CD14-positive monocyte (primary cell): ENCODE results near the gene NRROS. TPM values are rescaled to one million over a fixed set of nuclear protein-coding genes. Genes with fewer than 3 reads are reported as not detected.

ENCODE experiments used
- DNase-seq, 3 donors: peaks; one replicate each; pipeline ENCODE4 v3.0.0-alpha.2; 2011 to 2022
- H2AFZ ChIP-seq: 2 replicates; pipeline ENCODE4 v1.6.0; 2012; ENCODE audit warnings: mild to moderate bottlenecking, low read depth, low read length, inconsistent platforms; ENCODE audit not compliant: insufficient read depth, poor library complexity, severe bottlenecking
- H3K27ac ChIP-seq, 2 donors: 1 replicate in 1 of 2; 2 replicates in 1 of 2; pipeline ENCODE4 v1.5.1; 2012 to 2013; ENCODE audit warnings: low read length in 2 of 2, control low read depth in 1 of 2, inconsistent platforms in 1 of 2, low read depth in 1 of 2, mild to moderate bottlenecking in 1 of 2
- H3K27me3 ChIP-seq, 2 donors: one replicate each; pipeline versions ENCODE4 v1.6.0 to v1.6.1; 2011 to 2013; ENCODE audit warnings: low read length in 2 of 2; ENCODE audit not compliant: control insufficient read depth in 2 of 2, insufficient read depth in 2 of 2
- H3K36me3 ChIP-seq, 2 donors: replicated peaks in 1 of 2; 1 replicate in 1 of 2; 2 replicates in 1 of 2; pipeline versions ENCODE4 v1.5.1 to v1.6.1; 2012 to 2013; ENCODE audit warnings: low read length in 2 of 2, control low read depth in 1 of 2, inconsistent platforms in 1 of 2, mild to moderate bottlenecking in 1 of 2; ENCODE audit not compliant: insufficient read depth in 2 of 2, control insufficient read depth in 1 of 2
- H3K4me1 ChIP-seq, 2 donors: 1 replicate in 1 of 2; 2 replicates in 1 of 2; pipeline versions ENCODE4 v1.5.1 to v1.6.1; 2012 to 2013; ENCODE audit warnings: low read length in 2 of 2, control low read depth in 1 of 2, inconsistent platforms in 1 of 2, mild to moderate bottlenecking in 1 of 2, moderate library complexity in 1 of 2; ENCODE audit not compliant: insufficient read depth in 2 of 2, control insufficient read depth in 1 of 2
- H3K4me2 ChIP-seq: replicated peaks from 2 replicates; pipeline ENCODE3; 2012; ENCODE audit warnings: low read length, moderate library complexity, mild to moderate bottlenecking; ENCODE audit not compliant: poor library complexity, severe bottlenecking; ENCODE audit errors: extremely low read depth
- H3K4me3 ChIP-seq, 3 experiments: fragments of 200-600 bp in 1 of 3; sonication (generic) in 1 of 3; replicated peaks in 1 of 3; 1 replicate in 2 of 3; 2 replicates in 1 of 3; pipeline ENCODE4 v1.5.1; 2011 to 2013; ENCODE audit warnings: low read length in 3 of 3, mild to moderate bottlenecking in 3 of 3, control low read depth in 2 of 3, low read depth in 2 of 3, inconsistent platforms in 1 of 3, moderate library complexity in 1 of 3
- H3K79me2 ChIP-seq: 2 replicates; pipeline ENCODE4 v1.6.0; 2012; ENCODE audit warnings: mild to moderate bottlenecking, control low read depth, inconsistent platforms, low read length, moderate library complexity; ENCODE audit not compliant: insufficient read depth
- H3K9ac ChIP-seq: 2 replicates; pipeline ENCODE4 v1.6.0; 2017; ENCODE audit warnings: low read length, mild to moderate bottlenecking; ENCODE audit not compliant: insufficient read depth, poor library complexity, severe bottlenecking
- H3K9me3 ChIP-seq, 2 donors: replicated peaks in 1 of 2; 1 replicate in 1 of 2; 2 replicates in 1 of 2; pipeline versions ENCODE4 v1.5.1 to v1.6.1; 2012 to 2013; ENCODE audit warnings: low read length in 2 of 2, control low read depth in 1 of 2; ENCODE audit not compliant: control insufficient read depth in 1 of 2, insufficient read depth in 1 of 2
- H4K20me1 ChIP-seq: 2 replicates; pipeline ENCODE4 v1.6.0; 2012; ENCODE audit warnings: mild to moderate bottlenecking, low read length, control low read depth, moderate library complexity; ENCODE audit not compliant: insufficient read depth
- H3K27ac Mint-ChIP-seq, 7 donors: one replicate each; pipeline ENCODE4 v1.8.0; 2020; ENCODE audit warnings: mild to moderate bottlenecking in 7 of 7, mixed read lengths in 7 of 7, moderate library complexity in 6 of 7, inconsistent platforms in 2 of 7
- H3K27me3 Mint-ChIP-seq, 3 donors: one replicate each; pipeline ENCODE4 v1.8.0; 2021 to 2022; ENCODE audit warnings: low read depth in 3 of 3, mild to moderate bottlenecking in 3 of 3, mixed read lengths in 3 of 3, moderate library complexity in 3 of 3, inconsistent platforms in 1 of 3
- H3K36me3 Mint-ChIP-seq, 2 donors: one replicate each; pipeline ENCODE4 v1.8.0; 2020; ENCODE audit warnings: mixed read lengths in 2 of 2, inconsistent platforms in 1 of 2, mild to moderate bottlenecking in 1 of 2
- H3K4me1 Mint-ChIP-seq: one replicate; pipeline ENCODE4 v1.8.0; 2020; ENCODE audit warnings: mild to moderate bottlenecking, mixed read lengths
- H3K4me3 Mint-ChIP-seq, 2 donors: one replicate each; pipeline ENCODE4 v1.8.0; 2020; ENCODE audit warnings: mild to moderate bottlenecking in 2 of 2, mixed read lengths in 2 of 2, moderate library complexity in 1 of 2
- H3K9me3 Mint-ChIP-seq, 7 donors: one replicate each; pipeline ENCODE4 v1.8.0; 2020 to 2022; ENCODE audit warnings: mixed read lengths in 7 of 7, mild to moderate bottlenecking in 6 of 7, moderate library complexity in 6 of 7, inconsistent platforms in 2 of 7
- WGBS: methylation state at CpG from one replicate; pipeline ENCODE4 v1.1.5; 2013; ENCODE audit warnings: missing lambda C conversion rate; ENCODE audit not compliant: insufficient coverage; 5-methylcytosine and 5-hydroxymethylcytosine counted together
- intact Hi-C, 2 donors: fragments of 100-400 bp; cut with micrococcal nuclease; formaldehyde crosslinking; loops; one replicate each; pipeline versions ENCODE4 v1.15.0 to v1.15.1; 2023
- polyA plus RNA-seq, 3 donors: library from polyadenylated mRNA; depleted of rRNA in 1 of 3; unstranded in 2 of 3; stranded (reverse) in 1 of 3; fragments of 300-500 nt in 2 of 3; fragments of >200 nt in 1 of 3; fragmentation: Illumina TruSeq in 2 of 3; gene quantifications; 1 replicate in 2 of 3; 2 replicates in 1 of 3; pipeline ENCODE4 v1.2.3, GENCODE V29; 2012 to 2021
- TF ChIP-seq, protein P1 (sequence below): fragments of 200-600 bp; IDR thresholded peaks from one replicate; pipeline ENCODE4 v1.8.0; 2022; ENCODE audit warnings: antibody characterized with exemption, mild to moderate bottlenecking

The NRROS gene
- polyA plus RNA-seq, 3 donors, result 5.9 to 109 (median 7.5) TPM

DNA sequence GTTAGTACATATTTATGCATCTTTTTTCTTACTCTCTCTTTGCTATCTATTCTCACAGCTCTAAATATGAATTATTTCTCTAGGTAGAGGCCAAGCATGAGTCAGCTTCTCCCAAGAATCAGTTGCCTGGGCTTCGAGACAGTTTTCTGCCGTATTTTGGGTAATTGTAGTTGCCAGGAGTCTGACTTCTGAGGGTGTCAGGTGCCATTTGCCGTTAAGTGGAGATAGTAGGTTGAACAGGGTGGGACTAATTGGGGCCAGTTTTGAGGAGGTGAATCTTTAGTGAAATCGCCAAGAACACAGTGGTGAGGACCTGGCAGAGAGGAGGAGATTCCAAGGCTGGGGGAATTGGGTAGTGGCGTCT lies 7.8 kb upstream of the NRROS start:
- TF ChIP-seq, protein P1, sequence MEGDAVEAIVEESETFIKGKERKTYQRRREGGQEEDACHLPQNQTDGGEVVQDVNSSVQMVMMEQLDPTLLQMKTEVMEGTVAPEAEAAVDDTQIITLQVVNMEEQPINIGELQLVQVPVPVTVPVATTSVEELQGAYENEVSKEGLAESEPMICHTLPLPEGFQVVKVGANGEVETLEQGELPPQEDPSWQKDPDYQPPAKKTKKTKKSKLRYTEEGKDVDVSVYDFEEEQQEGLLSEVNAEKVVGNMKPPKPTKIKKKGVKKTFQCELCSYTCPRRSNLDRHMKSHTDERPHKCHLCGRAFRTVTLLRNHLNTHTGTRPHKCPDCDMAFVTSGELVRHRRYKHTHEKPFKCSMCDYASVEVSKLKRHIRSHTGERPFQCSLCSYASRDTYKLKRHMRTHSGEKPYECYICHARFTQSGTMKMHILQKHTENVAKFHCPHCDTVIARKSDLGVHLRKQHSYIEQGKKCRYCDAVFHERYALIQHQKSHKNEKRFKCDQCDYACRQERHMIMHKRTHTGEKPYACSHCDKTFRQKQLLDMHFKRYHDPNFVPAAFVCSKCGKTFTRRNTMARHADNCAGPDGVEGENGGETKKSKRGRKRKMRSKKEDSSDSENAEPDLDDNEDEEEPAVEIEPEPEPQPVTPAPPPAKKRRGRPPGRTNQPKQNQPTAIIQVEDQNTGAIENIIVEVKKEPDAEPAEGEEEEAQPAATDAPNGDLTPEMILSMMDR, result no peak
- WGBS, result 0% methylated on average over 5 of the region's 5 CpGs
- H3K4me1 ChIP-seq, result peaks cover 78 to 96% of the 10 kb centered on the region in 2 donors
- peak overlapping the region; percentile 89 to 99 for H3K4me3 Mint-ChIP-seq
- peaks cover 71% of the 10 kb centered on the region for H3K4me1 Mint-ChIP-seq
- intact Hi-C loops, result loop anchor here in 1 of 2 donors (1.0 to 10.0 kb wide), 2 partner anchors 10 to 727 kb away; partner anchors contain the start of gene TNK2
- peaks cover 71% of the 10 kb centered on the region for H3K79me2 ChIP-seq
- no peaks in the 10 kb centered on the region for H3K27me3 ChIP-seq
- H3K27ac Mint-ChIP-seq, result peak overlapping the region; percentile 96 to 98 (median 98)
- no peaks in the 10 kb centered on the region for H4K20me1 ChIP-seq
- peak overlapping the region; percentile 84 for H2AFZ ChIP-seq
- H3K4me3 ChIP-seq, result peak overlapping the region; percentile 45 to 82 (median 57)
- H3K36me3 ChIP-seq, result no peaks in the 10 kb centered on the region
- H3K27me3 Mint-ChIP-seq, result peaks cover 0 to 3% (median 0%) of the 10 kb centered on the region in 3 donors
- peak overlapping the region; percentile 90 to 98 for H3K27ac ChIP-seq
- H3K9me3 Mint-ChIP-seq, result peaks cover 0 to 2% (median 0%) of the 10 kb centered on the region in 7 donors
- H3K4me2 ChIP-seq, result peak overlapping the region; percentile 84
- peaks cover 2 to 7% of the 10 kb centered on the region in 2 donors for H3K36me3 Mint-ChIP-seq
- peak overlapping the region; percentile 87 for H3K9ac ChIP-seq
- no peaks in the 10 kb centered on the region for H3K9me3 ChIP-seq
- peak in 1 of 3 donors; percentile 15 for DNase-seq

DNA sequence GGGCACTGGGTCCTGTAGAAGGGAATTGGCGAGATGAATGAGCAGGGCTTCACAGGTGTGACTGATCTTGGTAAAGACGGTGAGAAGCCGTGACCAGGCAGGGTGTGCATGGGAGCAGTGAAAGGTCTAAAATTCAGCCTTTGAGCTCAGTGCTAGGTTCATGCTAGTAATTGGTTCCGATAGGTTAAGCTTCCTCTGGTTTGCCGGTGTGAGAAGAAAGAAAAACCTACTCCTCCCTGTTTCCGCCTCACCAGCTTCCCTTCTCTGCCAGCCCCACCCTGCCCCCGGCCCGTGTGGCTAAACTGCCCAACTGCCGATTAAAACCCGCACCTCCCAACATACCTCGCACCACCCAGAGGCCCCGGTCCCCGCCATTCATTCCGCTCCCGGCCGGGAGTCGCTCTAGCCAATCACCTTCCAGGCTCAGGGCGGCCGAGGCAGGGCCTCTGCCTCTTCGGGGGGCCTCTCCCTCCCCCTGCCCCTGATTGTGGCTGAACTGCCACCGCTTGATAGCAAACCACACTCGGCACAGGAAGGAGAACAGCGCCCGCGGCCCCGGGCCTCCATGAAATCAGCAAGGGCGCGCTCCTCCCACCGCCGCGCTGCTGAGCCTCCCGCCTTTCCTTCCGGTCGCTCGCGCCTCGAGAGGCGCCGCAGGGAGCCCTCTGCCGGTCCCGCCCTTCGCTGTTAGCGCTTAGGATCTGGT lies 7.3 kb upstream of the NRROS start:
- Mint-ChIP-seq H3K27me3 (peaks cover 0 to 3% (median 0%) of the 10 kb centered on the region in 3 donors), H3K36me3 (peaks cover 2 to 7% of the 10 kb centered on the region in 2 donors), H3K4me1 (peaks cover 73% of the 10 kb centered on the region), H3K4me3 (peak overlapping the region; percentile 89 to 99), H3K9me3 (peaks cover 0 to 2% (median 0%) of the 10 kb centered on the region in 7 donors), H3K27ac (peak overlapping the region; percentile 96 to 98 (median 98))
- peak overlapping the region; percentile 87 for H3K9ac ChIP-seq
- intact Hi-C loops, result loop anchor here in 1 of 2 donors (1.0 to 10.0 kb wide), 2 partner anchors 9 to 727 kb away; partner anchors contain the start of gene TNK2
- no peaks in the 10 kb centered on the region for H3K9me3 ChIP-seq
- no peaks in the 10 kb centered on the region for H3K27me3 ChIP-seq
- WGBS, result under 1% methylated on average over 38 of the region's 43 CpGs
- H3K36me3 ChIP-seq, result no peaks in the 10 kb centered on the region
- peak overlapping the region; percentile 90 to 98 for H3K27ac ChIP-seq
- peak; percentile 76 to 83 (median 80) for DNase-seq
- peak overlapping the region; percentile 84 for H3K4me2 ChIP-seq
- H3K79me2 ChIP-seq, result peaks cover 72% of the 10 kb centered on the region
- peaks cover 81 to 96% of the 10 kb centered on the region in 2 donors for H3K4me1 ChIP-seq
- peak overlapping the region; percentile 45 to 82 (median 57) for H3K4me3 ChIP-seq
- no peaks in the 10 kb centered on the region for H4K20me1 ChIP-seq
- H2AFZ ChIP-seq, result peak overlapping the region; percentile 84
- TF ChIP-seq, protein P1, result peak; percentile 28
